ENCODE measurements around the gene CCDC200.
"Not testable (repeated sequence)": the region's sequence is repeated elsewhere in the genome, so short reads cannot be mapped to it uniquely, and the experiment has no call there.

Gene CCDC200

GRCh38 chr17:43228020-43228782 lies at the start of gene CCDC200:
Gene CCDC200, minus strand, starts transcription at chr17:43228623. Its CDS starts 69 bp downstream, at chr17:43228554.
- H3K27ac ChIP-seq; POLR2A ChIA-PET (ENCODE audit: low non-redundant PET); DNase-seq (ENCODE audit: low spot score); CTCF ChIA-PET: not testable (repeated sequence)

GRCh38 chr17:43272914-43273313 lies 44.5 kb upstream of the CCDC200 start:
- POLR2A ChIA-PET (ENCODE audit: low non-redundant PET); CTCF ChIA-PET; H3K27ac ChIP-seq; DNase-seq (ENCODE audit: low spot score): not testable (repeated sequence)

- H3K27ac ChIP-seq; DNase-seq (ENCODE audit: low spot score); CTCF ChIA-PET; POLR2A ChIA-PET (ENCODE audit: low non-redundant PET): not testable (repeated sequence)
Measured at GRCh38 chr17:43272483-43272882, 44.1 kb upstream of the CCDC200 start.

- CTCF ChIA-PET; H3K27ac ChIP-seq; POLR2A ChIA-PET (ENCODE audit: low non-redundant PET); DNase-seq (ENCODE audit: low spot score): not testable (repeated sequence)
Measured at GRCh38 chr17:43270552-43271504, 42.4 kb upstream of the CCDC200 start.

- CTCF ChIA-PET; POLR2A ChIA-PET (ENCODE audit: low non-redundant PET); H3K27ac ChIP-seq; DNase-seq (ENCODE audit: low spot score): not testable (repeated sequence)
Measured at GRCh38 chr17:43246456-43246855, 18.0 kb upstream of the CCDC200 start.

GRCh38 chr17:43240596-43241352 lies 12.4 kb upstream of the CCDC200 start:
- DNase-seq (ENCODE audit: low spot score); H3K27ac ChIP-seq; CTCF ChIA-PET; POLR2A ChIA-PET (ENCODE audit: low non-redundant PET): not testable (repeated sequence)

- H3K27ac ChIP-seq; POLR2A ChIA-PET (ENCODE audit: low non-redundant PET); DNase-seq (ENCODE audit: low spot score); CTCF ChIA-PET: not testable (repeated sequence)
Measured at GRCh38 chr17:43239597-43239996, 11.2 kb upstream of the CCDC200 start.

- POLR2A ChIA-PET (ENCODE audit: low non-redundant PET) = not testable (repeated sequence)
Measured at GRCh38 chr17:43233877-43234276, 5.5 kb upstream of the CCDC200 start, which contains the start of gene RNU2-1. Gene RNU2-1, minus strand, starts transcription at chr17:43233977.

GRCh38 chr17:43233263-43233662 lies 4.8 kb upstream of the CCDC200 start:
- DNase-seq (ENCODE audit: low spot score); POLR2A ChIA-PET (ENCODE audit: low non-redundant PET); H3K27ac ChIP-seq; CTCF ChIA-PET: not testable (repeated sequence)

More at GRCh38 chr17:43233877-43234276, 5.5 kb upstream of the CCDC200 start, which contains the start of gene RNU2-1:
- H3K27ac ChIP-seq; CTCF ChIA-PET; DNase-seq (ENCODE audit: low spot score): not testable (repeated sequence)

GRCh38 chr17:43232021-43232699 lies 3.7 kb upstream of the CCDC200 start:
- DNase-seq (ENCODE audit: low spot score); POLR2A ChIA-PET (ENCODE audit: low non-redundant PET): not testable (repeated sequence)

GRCh38 chr17:43231205-43232020 lies 3.0 kb upstream of the CCDC200 start:
- H3K27ac ChIP-seq = peak overlapping the region; percentile 19

More at GRCh38 chr17:43232021-43232699, 3.7 kb upstream of the CCDC200 start:
- H3K27ac ChIP-seq = peak overlapping the region; percentile 32; the same call in 1 of the 2 replicates
- CTCF ChIA-PET = not testable (repeated sequence)

More at GRCh38 chr17:43231205-43232020, 3.0 kb upstream of the CCDC200 start:
- POLR2A ChIA-PET (ENCODE audit: low non-redundant PET); CTCF ChIA-PET; DNase-seq (ENCODE audit: low spot score): not testable (repeated sequence)

Data from RWPE1 (cell line).